B cell (primary cell): ENCODE results near the gene MMS19.

Source experiments
- CTCF ChIP-seq: fragments of 200-600 bp; IDR thresholded peaks from one replicate; pipeline ENCODE4 v1.8.0; 2022; ENCODE audit warnings: antibody characterized with exemption, mild to moderate bottlenecking
- EZH2 ChIP-seq: IDR thresholded peaks from 2 replicates; pipeline ENCODE4 v1.6.1; 2012; ENCODE audit warnings: borderline replicate concordance, low read depth, mild to moderate bottlenecking, moderate library complexity, low read length; ENCODE audit not compliant: insufficient read depth, poor library complexity, severe bottlenecking

- TF ChIP-seq CTCF (no peak), EZH2 (no peak)
Measured at GRCh38 chr10:97500297-97500575, 2.0 kb upstream of the MMS19 start.
